CD4-positive, alpha-beta T cell treated with Interleukin-4 for 1 hour (primary cell): Measurements from ENCODE around the gene SGIP1.
"Not testable (repeated sequence)": the region's sequence is repeated elsewhere in the genome, so short reads cannot be mapped to it uniquely, and the experiment has no call there.

Source experiments
- DNase-seq, 2 donors: peaks; one replicate each; pipeline ENCODE4 v3.0.0-alpha.2; 2020 to 2022

SGIP1 gene

DNA sequence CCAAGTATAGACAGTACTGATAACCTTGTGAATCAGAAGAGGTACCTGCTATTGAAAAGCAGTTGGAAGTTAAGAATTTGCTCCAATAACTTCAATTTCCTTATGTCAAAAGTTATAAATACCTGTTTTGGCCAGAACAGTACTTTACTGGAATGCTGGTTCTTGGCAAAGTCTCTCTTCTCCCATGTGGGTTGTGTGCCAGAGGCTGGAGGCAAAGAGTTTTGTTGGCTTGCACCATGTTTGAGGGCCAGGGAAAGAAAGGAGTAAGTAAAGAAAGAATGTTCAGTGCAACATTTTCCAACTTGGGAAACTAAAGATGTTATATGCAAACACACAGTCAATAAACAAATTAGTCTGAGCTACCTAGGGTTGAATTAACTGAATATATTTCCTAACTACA, 151.3 kb downstream of the SGIP1 start:
- DNase-seq: no peak

DNA sequence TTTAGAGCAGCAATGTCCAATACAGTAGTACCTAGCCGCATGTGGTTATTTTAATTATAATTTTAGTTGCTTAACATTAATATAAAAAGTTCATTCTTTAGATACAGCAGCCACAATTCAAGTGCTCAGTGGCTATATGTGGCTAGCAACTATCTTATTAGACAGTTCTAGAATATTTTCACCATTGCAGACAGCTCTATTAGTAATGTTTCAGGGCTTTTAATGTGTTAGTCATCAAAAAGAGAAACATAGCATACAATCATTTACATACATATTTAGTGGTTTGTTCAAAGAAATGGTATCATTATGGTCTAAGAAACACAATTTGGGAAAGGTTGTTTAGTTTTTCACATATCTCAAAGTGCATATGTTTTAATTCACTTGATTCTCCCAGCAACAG, 151.7 kb downstream of the SGIP1 start:
- DNase-seq: no peak

- DNase-seq: no peak
Observed at GRCh38 chr1:66686406-66686805, 152.5 kb downstream of the SGIP1 start.

DNA sequence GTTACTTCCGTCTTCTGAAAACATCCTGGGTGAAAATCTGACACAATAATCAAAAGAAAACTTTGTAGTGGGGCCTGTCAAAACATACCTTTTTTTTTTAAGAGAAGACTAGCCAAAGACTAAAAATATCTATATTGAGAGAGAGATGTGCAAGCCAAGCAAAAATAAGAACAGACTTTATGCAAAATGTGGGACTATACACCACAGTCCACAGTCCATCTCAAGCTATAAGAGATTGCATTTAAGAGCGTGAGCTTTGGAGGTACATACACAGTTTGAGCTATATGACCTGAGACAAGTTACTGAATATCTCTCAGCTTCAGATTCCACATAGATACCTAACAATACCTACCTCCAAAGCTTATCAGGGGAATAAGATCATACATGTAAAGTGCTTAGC, 153.4 kb downstream of the SGIP1 start:
- DNase-seq: no peak

GRCh38 chr1:66690666-66691381, 156.9 kb downstream of the SGIP1 start:
- no peak for DNase-seq

GRCh38 chr1:66692681-66693080, 158.7 kb downstream of the SGIP1 start:
- DNase-seq: no peak

DNA sequence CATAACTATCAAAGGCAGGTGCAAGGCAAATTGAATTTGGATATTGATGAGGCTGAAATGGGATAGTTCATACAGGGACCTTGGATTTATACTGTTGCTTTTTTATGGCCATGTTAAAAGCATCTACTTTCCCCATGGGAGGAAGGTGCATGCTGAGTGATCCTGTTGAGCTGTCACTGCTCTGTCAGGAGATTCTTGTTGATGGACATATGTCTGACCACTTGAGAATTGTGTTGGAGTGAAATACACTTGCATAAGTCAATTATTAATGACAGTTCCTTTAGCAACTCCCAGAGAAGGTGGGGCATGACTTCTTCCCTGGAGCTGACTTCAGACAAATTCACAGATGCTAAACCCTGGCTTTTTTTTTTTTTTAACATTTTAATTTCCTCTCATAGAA, 159.9 kb downstream of the SGIP1 start:
- DNase-seq: no peak

GRCh38 chr1:66695116-66695515, 161.2 kb downstream of the SGIP1 start:
- no peak for DNase-seq

- DNase-seq: no peak
Observed at GRCh38 chr1:66696771-66697170, 162.8 kb downstream of the SGIP1 start.

- no peak for DNase-seq
Observed at GRCh38 chr1:66699213-66699612, 165.3 kb downstream of the SGIP1 start.

DNA sequence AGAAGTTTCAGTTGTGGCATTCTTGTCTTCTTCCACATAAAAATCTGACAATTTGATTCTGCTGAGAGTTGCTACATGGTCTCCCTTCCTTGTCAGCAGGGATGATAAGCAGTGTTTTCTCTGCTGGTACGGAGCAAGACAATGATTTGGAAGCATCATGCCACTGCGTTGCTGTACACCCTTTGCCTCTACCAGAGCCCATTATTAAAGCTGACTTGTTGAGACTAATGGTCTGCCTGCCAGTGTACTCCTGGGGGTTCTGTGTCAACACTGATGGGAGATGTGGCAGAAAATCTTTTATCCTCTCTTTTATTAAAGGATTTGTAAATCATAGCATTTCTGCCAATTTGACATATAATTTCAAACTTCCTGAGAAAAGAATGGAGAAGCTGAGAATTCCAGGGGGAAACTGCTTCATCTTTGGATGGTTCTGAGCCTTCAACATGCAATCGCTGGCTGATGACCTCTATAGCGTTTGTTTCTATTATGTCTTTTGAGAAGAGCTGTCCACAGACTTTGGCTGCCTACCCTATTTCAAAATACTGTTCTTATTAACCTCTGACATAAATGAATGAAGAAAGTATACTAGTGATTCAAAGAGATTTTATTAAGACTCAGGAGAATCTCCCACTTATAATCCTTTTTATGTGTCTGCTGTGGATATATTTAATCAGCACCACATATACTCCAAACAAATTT, 170.4 kb downstream of the SGIP1 start:
- no peak for DNase-seq

- no peak for DNase-seq
Observed at GRCh38 chr1:66705110-66705509, 171.2 kb downstream of the SGIP1 start.

- DNase-seq: no peak
Observed at GRCh38 chr1:66711420-66711819, 177.5 kb downstream of the SGIP1 start.

DNA sequence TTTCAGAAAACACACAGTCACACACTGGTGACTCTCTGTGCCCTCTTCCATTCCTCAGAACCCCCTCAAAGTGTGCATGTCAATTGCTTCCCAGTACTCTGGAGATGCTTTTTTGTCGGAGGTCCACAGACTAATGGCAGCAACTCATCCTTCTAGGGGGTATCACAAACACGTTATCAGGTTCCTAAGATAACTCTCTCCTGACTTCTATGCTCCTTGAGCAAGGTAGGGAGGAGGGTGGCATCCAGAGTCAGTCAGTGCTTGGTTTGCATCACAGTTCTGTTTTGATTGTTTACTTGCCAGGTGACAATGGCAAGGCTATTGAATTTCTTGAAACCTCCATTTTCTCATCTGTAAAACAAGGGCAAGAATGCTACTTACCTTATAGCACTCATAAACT, 178.9 kb downstream of the SGIP1 start:
- DNase-seq: no peak

DNA sequence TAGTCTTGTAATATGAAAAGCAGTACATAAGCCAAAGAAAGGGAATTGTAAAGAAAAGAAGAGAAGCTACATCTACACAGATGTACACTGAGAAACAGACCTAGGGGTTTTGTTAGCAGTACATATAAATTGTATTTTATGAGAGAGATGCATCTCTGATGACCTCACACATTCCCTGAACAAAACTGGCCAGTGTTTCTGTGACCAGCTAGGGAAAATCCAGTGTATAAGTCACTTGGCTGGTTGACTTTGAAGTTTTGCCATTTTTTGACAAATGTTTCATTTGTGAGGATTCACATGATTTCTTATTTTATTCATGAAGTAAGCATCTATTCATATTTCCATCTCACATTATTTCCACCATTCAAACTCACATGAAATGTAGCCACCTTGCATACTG, 190.0 kb downstream of the SGIP1 start:
- no peak for DNase-seq

GRCh38 chr1:66725885-66726665, 192.1 kb downstream of the SGIP1 start:
- peak; percentile 43 to 63 for DNase-seq

DNA sequence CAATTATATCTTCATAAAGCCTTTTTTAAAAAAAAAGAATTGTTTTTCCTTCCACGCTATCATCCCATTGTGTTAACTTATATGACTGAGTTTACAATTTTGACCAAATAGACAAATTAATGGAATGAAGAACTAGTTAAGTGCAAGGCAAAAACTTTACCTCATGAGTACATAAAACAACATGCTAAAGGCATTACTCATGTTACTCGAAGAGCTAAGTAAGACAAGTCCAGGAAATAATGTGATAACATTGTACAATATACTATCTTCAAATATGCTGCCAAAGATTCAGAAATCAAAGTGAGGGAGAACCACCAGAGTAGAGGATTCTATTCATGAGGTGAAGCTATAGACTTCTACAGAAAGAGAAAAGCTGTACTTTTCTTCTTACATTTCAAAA, 194.1 kb downstream of the SGIP1 start:
- DNase-seq: no peak

DNA sequence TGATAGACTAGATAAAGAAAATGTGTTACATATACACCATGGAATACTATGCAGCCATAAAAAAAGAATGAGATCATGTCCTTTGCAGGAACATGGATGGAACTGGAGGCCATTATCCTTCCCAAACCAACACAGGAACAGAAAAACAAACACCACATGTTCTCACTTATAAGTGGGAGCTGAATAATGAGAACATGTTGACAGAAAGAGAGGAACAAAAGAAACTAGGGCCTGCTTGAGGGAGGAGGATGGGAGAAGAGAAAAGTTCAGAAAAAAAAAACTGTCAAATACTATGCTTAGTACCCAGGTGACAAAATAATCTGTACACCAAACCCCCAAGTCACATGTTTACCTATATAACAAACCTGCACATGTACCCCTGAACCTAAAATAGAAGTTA, 194.8 kb downstream of the SGIP1 start:
- not testable (repeated sequence) for DNase-seq

- peak; percentile 25 to 46 for DNase-seq
Observed at GRCh38 chr1:66729119-66729518, 195.2 kb downstream of the SGIP1 start.

GRCh38 chr1:66729523-66729922, 195.6 kb downstream of the SGIP1 start:
- no peak for DNase-seq

- no peak for DNase-seq
Observed at GRCh38 chr1:66730462-66730861, 196.5 kb downstream of the SGIP1 start.

- DNase-seq: no peak
Observed at GRCh38 chr1:66731170-66731865, 197.4 kb downstream of the SGIP1 start.
